GM13977 (cell line): ENCODE data around the gene GSE1.

ENCODE experiments used
- DNase-seq: peaks from one replicate; pipeline ENCODE4 v3.0.0; 2012; ENCODE audit warnings: low spot score
- CTCF ChIP-seq: IDR thresholded peaks from 2 replicates; pipeline ENCODE4 v1.5.1; 2012; ENCODE audit warnings: mild to moderate bottlenecking, control low read depth; ENCODE audit not compliant: insufficient read depth; ENCODE audit errors: extremely low read depth, missing control alignments
- in situ Hi-C: fragments of 300-500 bp; cut with MboI; formaldehyde crosslinking; loops from one replicate; pipeline ENCODE4 v1.12.0; 2022; ENCODE audit warnings: low sequenced_read_pairs, low pct_unique_long_range_greater_than_20kb, mixed read lengths, inconsistent platforms; ENCODE audit not compliant: unreplicated experiment

The GSE1 gene

GRCh38 chr16:85613604-85614337, 649 bp downstream of the GSE1 start:
- TF ChIP-seq CTCF = no peak
- in situ Hi-C loops = no loop called here
- DNase-seq = no peak

GRCh38 chr16:85614338-85615013, 1.4 kb downstream of the GSE1 start:
- in situ Hi-C loops = no loop called here
- no peak for DNase-seq
- no peak for TF ChIP-seq CTCF

- no peak for TF ChIP-seq CTCF
- in situ Hi-C loops = no loop called here
- DNase-seq = no peak
Observed at GRCh38 chr16:85615014-85615851, 2.1 kb downstream of the GSE1 start.

GRCh38 chr16:85615852-85616606, 2.9 kb downstream of the GSE1 start:
- DNase-seq = peak; percentile 92
- in situ Hi-C loops = no loop called here
- peak; percentile 93 for TF ChIP-seq CTCF

- TF ChIP-seq CTCF = no peak
- in situ Hi-C loops = no loop called here
- peak; percentile 87 for DNase-seq
Observed at GRCh38 chr16:85616607-85617321, 3.6 kb downstream of the GSE1 start.
